PC-9 (cell line): ENCODE results near the gene INTS4.

Experiments
- CTCF ChIP-seq: fragments of 200-600 bp; sonication (generic); conservative IDR thresholded peaks from 2 replicates; pipeline ENCODE4 v1.6.1; 2017; ENCODE audit warnings: mixed run types, antibody characterized with exemption, mild to moderate bottlenecking, moderate library complexity
- EZH2 ChIP-seq: fragments of 200-600 bp; sonication (generic); IDR thresholded peaks from 2 replicates; pipeline ENCODE4 v1.8.0; 2017; ENCODE audit warnings: antibody characterized with exemption, low read depth

GRCh38 chr11:78039919-78040671, 45.6 kb upstream of the INTS4 start:
- no peak for TF ChIP-seq CTCF
- TF ChIP-seq EZH2 = no peak
